Nephron (organoid): ENCODE measurements around the gene ERGIC1.

Source experiments
- H3K27ac Mint-ChIP-seq, 3 experiments: 2 replicates each; pipeline ENCODE4 v1.8.0; 2020; ENCODE audit warnings: mixed read lengths in 3 of 3, mild to moderate bottlenecking in 2 of 3, moderate library complexity in 1 of 3
- H3K27me3 Mint-ChIP-seq: 2 replicates; pipeline ENCODE4 v1.8.0; 2021; ENCODE audit warnings: low read depth, mild to moderate bottlenecking, moderate library complexity, mixed read lengths
- H3K36me3 Mint-ChIP-seq: 2 replicates; pipeline ENCODE4 v1.8.0; 2020; ENCODE audit warnings: low read depth, mixed read lengths
- H3K4me1 Mint-ChIP-seq: 2 replicates; pipeline ENCODE4 v1.8.0; 2020; ENCODE audit warnings: mixed read lengths
- H3K4me3 Mint-ChIP-seq, 3 experiments: 2 replicates each; pipeline ENCODE4 v1.8.0; 2020; ENCODE audit warnings: mild to moderate bottlenecking in 3 of 3, mixed read lengths in 3 of 3, moderate library complexity in 2 of 3
- H3K9me3 Mint-ChIP-seq: 2 replicates; pipeline ENCODE4 v1.8.0; 2020; ENCODE audit warnings: mixed read lengths
- TF ChIP-seq, protein P1 (sequence below), 3 experiments: fragments of 200-600 bp; sonication (generic); IDR thresholded peaks; one replicate each; pipeline ENCODE4 v1.5.0; 2021; ENCODE audit warnings: antibody characterized with exemption in 3 of 3; ENCODE audit not compliant: unreplicated experiment in 3 of 3

Gene ERGIC1

GRCh38 chr5:172840432-172841154 is 6.5 kb downstream of the ERGIC1 start:
- H3K9me3 Mint-ChIP-seq = no peaks in the 10 kb centered on the region
- TF ChIP-seq, protein P1, sequence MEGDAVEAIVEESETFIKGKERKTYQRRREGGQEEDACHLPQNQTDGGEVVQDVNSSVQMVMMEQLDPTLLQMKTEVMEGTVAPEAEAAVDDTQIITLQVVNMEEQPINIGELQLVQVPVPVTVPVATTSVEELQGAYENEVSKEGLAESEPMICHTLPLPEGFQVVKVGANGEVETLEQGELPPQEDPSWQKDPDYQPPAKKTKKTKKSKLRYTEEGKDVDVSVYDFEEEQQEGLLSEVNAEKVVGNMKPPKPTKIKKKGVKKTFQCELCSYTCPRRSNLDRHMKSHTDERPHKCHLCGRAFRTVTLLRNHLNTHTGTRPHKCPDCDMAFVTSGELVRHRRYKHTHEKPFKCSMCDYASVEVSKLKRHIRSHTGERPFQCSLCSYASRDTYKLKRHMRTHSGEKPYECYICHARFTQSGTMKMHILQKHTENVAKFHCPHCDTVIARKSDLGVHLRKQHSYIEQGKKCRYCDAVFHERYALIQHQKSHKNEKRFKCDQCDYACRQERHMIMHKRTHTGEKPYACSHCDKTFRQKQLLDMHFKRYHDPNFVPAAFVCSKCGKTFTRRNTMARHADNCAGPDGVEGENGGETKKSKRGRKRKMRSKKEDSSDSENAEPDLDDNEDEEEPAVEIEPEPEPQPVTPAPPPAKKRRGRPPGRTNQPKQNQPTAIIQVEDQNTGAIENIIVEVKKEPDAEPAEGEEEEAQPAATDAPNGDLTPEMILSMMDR (IDR thresholded peaks at IDR 0.05; ENCODE audit: unreplicated experiment in 3 of 3) = no peak
- H3K36me3 Mint-ChIP-seq = peaks cover 17% of the 10 kb centered on the region
- H3K4me3 Mint-ChIP-seq = peak overlapping the region in 2 of 3 experiments; percentile 0 to 48
- H3K27ac Mint-ChIP-seq = peak overlapping the region in 1 of 3 experiments; percentile 28
- H3K27me3 Mint-ChIP-seq = no peaks in the 10 kb centered on the region
- peaks cover 46% of the 10 kb centered on the region for H3K4me1 Mint-ChIP-seq

- Mint-ChIP-seq H3K36me3 (peaks cover 17% of the 10 kb centered on the region), H3K4me3 (no peak overlapping the region), H3K27me3 (no peaks in the 10 kb centered on the region), H3K27ac (no peak overlapping the region), H3K4me1 (peaks cover 39% of the 10 kb centered on the region), H3K9me3 (no peaks in the 10 kb centered on the region)
- TF ChIP-seq, protein P1 (IDR thresholded peaks at IDR 0.05; ENCODE audit: unreplicated experiment in 3 of 3) = no peak
Measured at GRCh38 chr5:172841256-172841655, 7.2 kb downstream of the ERGIC1 start.

DNA sequence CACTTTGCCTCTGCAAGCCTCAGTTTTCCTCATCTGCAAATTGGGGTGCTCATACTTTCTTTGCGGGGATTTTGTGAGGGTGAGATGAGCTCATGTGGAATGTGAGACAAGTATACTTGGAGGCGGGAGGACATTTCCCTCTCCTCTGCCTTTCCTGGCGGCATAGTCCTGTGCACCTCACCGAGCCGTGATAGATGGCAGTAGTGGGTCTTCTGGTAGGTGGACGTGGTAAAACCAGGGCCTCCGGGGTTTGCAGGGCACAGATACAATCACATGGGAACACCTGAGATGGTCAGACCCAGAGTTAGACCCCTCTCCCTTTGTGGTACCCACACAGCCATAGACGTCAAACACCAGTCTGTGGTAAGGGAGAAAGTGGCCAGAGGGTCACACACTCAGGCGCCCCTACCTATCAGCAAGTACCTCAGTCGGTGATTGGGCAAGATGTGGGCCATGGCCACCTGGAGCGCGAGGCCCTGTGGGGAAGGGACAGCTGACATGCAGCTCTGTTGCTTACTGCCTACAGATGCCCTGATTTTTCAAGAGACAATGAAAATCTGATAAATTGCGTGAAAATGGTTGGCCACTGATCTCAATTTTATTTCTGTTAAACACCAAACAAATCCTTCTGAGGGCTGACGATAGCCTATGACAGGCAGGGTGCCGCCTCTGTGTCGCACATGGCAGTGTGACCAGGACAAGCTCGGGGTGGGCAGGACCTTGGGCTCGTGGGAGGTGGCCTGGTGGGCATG is 9.9 kb downstream of the ERGIC1 start:
- TF ChIP-seq, protein P1 (IDR thresholded peaks at IDR 0.05; ENCODE audit: unreplicated experiment in 3 of 3) = no peak
- peaks cover 17% of the 10 kb centered on the region for H3K36me3 Mint-ChIP-seq
- no peak overlapping the region for H3K27ac Mint-ChIP-seq
- no peaks in the 10 kb centered on the region for H3K9me3 Mint-ChIP-seq
- H3K27me3 Mint-ChIP-seq = no peaks in the 10 kb centered on the region
- no peak overlapping the region for H3K4me3 Mint-ChIP-seq
- peaks cover 46% of the 10 kb centered on the region for H3K4me1 Mint-ChIP-seq

DNA sequence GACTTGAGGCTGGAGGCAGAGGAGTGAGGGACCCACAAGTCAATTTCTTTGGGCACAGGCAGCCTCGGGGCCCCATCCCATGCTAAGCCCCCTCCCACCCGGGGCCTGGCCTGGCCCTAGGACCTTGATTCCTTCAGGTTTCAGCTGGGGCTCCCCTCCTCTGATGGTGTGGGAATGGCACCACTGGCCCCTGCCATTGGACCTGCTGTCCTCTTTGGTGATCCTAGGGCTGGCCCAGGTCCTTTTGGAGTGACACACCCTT is 10.5 kb downstream of the ERGIC1 start:
- Mint-ChIP-seq H3K36me3 (peaks cover 17% of the 10 kb centered on the region), H3K27me3 (no peaks in the 10 kb centered on the region), H3K9me3 (no peaks in the 10 kb centered on the region), H3K27ac (no peak overlapping the region), H3K4me3 (no peak overlapping the region), H3K4me1 (peaks cover 46% of the 10 kb centered on the region)
- TF ChIP-seq, protein P1 (IDR thresholded peaks at IDR 0.05; ENCODE audit: unreplicated experiment in 3 of 3) = no peak

DNA sequence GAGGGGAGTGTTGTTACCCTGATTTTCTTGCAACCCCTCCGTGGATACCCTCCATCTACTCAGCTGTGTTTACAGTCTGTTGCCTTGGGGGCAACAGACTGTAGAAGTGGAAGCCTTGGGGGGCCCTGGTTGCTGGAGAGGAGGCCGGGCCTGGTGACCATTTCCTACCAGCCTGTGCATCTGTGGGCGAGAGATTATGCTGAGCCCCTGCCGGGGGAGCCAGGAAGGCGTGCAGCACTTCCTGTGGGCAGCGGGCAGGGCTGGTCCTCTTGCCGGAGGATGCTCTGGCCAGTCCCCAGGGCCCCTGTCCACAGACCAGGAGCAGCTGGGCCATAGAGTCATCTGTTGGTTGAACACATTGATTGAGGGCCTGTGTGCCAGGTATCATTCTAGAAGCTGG is 11.1 kb downstream of the ERGIC1 start:
- no peaks in the 10 kb centered on the region for H3K27me3 Mint-ChIP-seq
- no peak overlapping the region for H3K4me3 Mint-ChIP-seq
- no peak overlapping the region for H3K27ac Mint-ChIP-seq
- TF ChIP-seq, protein P1 (IDR thresholded peaks at IDR 0.05; ENCODE audit: unreplicated experiment in 3 of 3) = no peak
- H3K36me3 Mint-ChIP-seq = peaks cover 17% of the 10 kb centered on the region
- H3K9me3 Mint-ChIP-seq = no peaks in the 10 kb centered on the region
- peaks cover 44% of the 10 kb centered on the region for H3K4me1 Mint-ChIP-seq

GRCh38 chr5:172845576-172845975 is 11.5 kb downstream of the ERGIC1 start:
- no peaks in the 10 kb centered on the region for H3K27me3 Mint-ChIP-seq
- H3K4me1 Mint-ChIP-seq = peaks cover 40% of the 10 kb centered on the region
- TF ChIP-seq, protein P1 (IDR thresholded peaks at IDR 0.05; ENCODE audit: unreplicated experiment in 3 of 3) = peak in 1 of 3 experiments; percentile 19
- H3K36me3 Mint-ChIP-seq = peaks cover 17% of the 10 kb centered on the region
- no peaks in the 10 kb centered on the region for H3K9me3 Mint-ChIP-seq
- no peak overlapping the region for H3K27ac Mint-ChIP-seq
- H3K4me3 Mint-ChIP-seq = no peak overlapping the region
